ENCODE results near the gene NFKB1.

NFKB1 gene, protein sequence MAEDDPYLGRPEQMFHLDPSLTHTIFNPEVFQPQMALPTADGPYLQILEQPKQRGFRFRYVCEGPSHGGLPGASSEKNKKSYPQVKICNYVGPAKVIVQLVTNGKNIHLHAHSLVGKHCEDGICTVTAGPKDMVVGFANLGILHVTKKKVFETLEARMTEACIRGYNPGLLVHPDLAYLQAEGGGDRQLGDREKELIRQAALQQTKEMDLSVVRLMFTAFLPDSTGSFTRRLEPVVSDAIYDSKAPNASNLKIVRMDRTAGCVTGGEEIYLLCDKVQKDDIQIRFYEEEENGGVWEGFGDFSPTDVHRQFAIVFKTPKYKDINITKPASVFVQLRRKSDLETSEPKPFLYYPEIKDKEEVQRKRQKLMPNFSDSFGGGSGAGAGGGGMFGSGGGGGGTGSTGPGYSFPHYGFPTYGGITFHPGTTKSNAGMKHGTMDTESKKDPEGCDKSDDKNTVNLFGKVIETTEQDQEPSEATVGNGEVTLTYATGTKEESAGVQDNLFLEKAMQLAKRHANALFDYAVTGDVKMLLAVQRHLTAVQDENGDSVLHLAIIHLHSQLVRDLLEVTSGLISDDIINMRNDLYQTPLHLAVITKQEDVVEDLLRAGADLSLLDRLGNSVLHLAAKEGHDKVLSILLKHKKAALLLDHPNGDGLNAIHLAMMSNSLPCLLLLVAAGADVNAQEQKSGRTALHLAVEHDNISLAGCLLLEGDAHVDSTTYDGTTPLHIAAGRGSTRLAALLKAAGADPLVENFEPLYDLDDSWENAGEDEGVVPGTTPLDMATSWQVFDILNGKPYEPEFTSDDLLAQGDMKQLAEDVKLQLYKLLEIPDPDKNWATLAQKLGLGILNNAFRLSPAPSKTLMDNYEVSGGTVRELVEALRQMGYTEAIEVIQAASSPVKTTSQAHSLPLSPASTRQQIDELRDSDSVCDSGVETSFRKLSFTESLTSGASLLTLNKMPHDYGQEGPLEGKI

DNA sequence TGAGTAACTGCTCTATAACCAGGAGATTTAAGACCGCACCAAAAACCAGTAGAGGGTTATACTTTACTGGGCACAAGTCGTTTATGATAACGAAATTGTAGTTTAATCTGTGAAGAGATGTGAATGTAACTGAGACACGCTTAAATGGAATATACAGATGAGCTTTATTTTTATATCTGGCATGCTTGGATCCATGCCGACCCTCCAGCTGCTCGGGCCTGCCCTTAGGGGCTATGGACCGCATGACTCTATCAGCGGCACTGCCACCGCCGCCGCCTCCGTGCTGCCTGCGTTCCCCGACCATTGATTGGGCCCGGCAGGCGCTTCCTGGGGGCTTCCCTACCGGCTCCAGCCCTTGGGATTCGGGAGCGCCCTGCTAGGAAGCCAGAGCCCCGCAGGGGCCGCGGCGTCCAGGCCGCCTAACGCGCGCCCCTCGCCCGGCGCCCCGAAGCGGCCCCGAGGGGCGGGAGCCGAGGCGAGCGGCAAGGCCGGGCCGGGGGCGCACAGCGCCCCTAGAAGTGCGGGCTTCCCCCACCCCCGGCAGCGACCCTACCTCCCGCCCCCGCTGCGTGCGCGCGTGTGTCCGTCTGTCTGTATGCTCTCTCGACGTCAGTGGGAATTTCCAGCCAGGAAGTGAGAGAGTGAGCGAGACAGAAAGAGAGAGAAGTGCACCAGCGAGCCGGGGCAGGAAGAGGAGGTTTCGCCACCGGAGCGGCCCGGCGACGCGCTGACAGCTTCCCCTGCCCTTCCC is at the start of gene NFKB1:
Gene NFKB1 (plus strand): TSS at position 664 of the 751 bp plus-strand sequence. CDS start 24,160 bp downstream, outside the sequence.
- H3K79me2 ChIP-seq (ENCODE audit: insufficient read depth, low read depth) = peaks cover 36% of the 10 kb centered on the region
- peak within 1 kb of the TSS; percentile 94 for H3K27ac ChIP-seq

DNA sequence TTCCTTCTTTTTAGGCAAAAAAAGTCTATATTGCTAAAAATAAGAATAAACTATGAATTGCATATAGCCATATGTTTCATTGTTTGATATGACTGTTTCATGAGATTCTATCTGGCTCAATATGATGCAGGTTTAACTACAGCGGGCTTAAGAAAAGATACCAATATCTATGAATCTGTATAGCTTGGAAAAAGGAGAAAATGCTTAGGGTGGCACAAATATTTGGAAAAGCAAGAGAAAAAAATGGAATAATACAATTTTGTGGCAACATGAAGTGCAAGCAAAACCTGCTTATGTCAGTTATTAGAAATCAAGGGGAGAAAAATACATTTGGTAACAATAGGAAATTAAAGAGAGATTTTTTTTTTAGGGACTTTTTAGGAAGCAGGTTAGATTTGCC is 48.3 kb upstream of the NFKB1 start:
- Histone ChIP-seq H3K4me3 (IDR thresholded peaks at IDR 0.05; ENCODE audit: insufficient read depth, low read depth, low read length) (no peak overlapping the region), H4K20me1 (ENCODE audit: insufficient read depth) (no peaks in the 10 kb centered on the region), H3K27me3 (ENCODE audit: insufficient read depth, low read depth) (no peaks in the 10 kb centered on the region), H3K4me2 (no peak overlapping the region; the same call in 1 of the 2 replicates), H3K36me3 (ENCODE audit: insufficient read depth) (no peaks in the 10 kb centered on the region), H3K27ac (no peak overlapping the region), H3K79me2 (ENCODE audit: insufficient read depth, low read depth) (no peaks in the 10 kb centered on the region), H3K9ac (no peak overlapping the region), H3K4me1 (ENCODE audit: low read depth, poor library complexity, severe bottlenecking) (no peaks in the 10 kb centered on the region), H2AFZ (ENCODE audit: low read depth) (no peak overlapping the region)
- TF ChIP-seq, protein P1, sequence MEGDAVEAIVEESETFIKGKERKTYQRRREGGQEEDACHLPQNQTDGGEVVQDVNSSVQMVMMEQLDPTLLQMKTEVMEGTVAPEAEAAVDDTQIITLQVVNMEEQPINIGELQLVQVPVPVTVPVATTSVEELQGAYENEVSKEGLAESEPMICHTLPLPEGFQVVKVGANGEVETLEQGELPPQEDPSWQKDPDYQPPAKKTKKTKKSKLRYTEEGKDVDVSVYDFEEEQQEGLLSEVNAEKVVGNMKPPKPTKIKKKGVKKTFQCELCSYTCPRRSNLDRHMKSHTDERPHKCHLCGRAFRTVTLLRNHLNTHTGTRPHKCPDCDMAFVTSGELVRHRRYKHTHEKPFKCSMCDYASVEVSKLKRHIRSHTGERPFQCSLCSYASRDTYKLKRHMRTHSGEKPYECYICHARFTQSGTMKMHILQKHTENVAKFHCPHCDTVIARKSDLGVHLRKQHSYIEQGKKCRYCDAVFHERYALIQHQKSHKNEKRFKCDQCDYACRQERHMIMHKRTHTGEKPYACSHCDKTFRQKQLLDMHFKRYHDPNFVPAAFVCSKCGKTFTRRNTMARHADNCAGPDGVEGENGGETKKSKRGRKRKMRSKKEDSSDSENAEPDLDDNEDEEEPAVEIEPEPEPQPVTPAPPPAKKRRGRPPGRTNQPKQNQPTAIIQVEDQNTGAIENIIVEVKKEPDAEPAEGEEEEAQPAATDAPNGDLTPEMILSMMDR (conservative IDR thresholded peaks at IDR 0.05; ENCODE audit: low read depth, low read length) = no peak

More for the DNA sequence above, at the start of gene NFKB1:
- Histone ChIP-seq H3K9ac (peak within 1 kb of the TSS; percentile 97), H3K4me3 (IDR thresholded peaks at IDR 0.05; ENCODE audit: insufficient read depth, low read depth, low read length) (no peak within 1 kb of the TSS), H4K20me1 (ENCODE audit: insufficient read depth) (no peaks in the 10 kb centered on the region), H3K4me2 (peak within 1 kb of the TSS; percentile 52), H3K36me3 (ENCODE audit: insufficient read depth) (no peaks in the 10 kb centered on the region), H3K27me3 (ENCODE audit: insufficient read depth, low read depth) (no peaks in the 10 kb centered on the region), H2AFZ (ENCODE audit: low read depth) (peak within 1 kb of the TSS; percentile 70), H3K4me1 (ENCODE audit: low read depth, poor library complexity, severe bottlenecking) (peaks cover 35% of the 10 kb centered on the region)
- TF ChIP-seq, protein P1 (conservative IDR thresholded peaks at IDR 0.05; ENCODE audit: low read depth, low read length) = no peak

DNA sequence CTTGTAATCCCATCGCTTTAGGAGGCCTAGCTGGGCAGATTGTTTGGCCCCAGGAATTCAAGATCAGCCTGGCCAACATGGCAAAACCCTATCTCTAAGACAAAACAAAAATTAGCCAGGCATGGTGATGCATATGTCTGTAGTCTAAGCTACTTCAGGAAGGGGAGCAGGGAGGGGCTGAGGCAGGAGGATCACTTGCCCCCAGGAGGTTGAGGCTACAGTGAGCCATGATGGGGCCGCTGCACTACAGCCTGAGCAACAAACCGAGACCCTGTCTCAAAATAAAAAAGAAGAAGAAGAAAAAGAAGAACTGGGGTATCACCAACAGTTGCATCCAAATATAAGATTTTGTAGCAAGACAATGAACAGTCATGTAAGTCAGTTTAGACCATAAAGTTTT is 47.3 kb upstream of the NFKB1 start:
- Histone ChIP-seq H3K27ac (no peak overlapping the region), H2AFZ (ENCODE audit: low read depth) (no peak overlapping the region), H3K4me2 (no peak overlapping the region), H3K79me2 (ENCODE audit: insufficient read depth, low read depth) (no peaks in the 10 kb centered on the region), H4K20me1 (ENCODE audit: insufficient read depth) (no peaks in the 10 kb centered on the region), H3K4me3 (IDR thresholded peaks at IDR 0.05; ENCODE audit: insufficient read depth, low read depth, low read length) (no peak overlapping the region), H3K27me3 (ENCODE audit: insufficient read depth, low read depth) (no peaks in the 10 kb centered on the region), H3K4me1 (ENCODE audit: low read depth, poor library complexity, severe bottlenecking) (no peaks in the 10 kb centered on the region), H3K9ac (no peak overlapping the region), H3K36me3 (ENCODE audit: insufficient read depth) (no peaks in the 10 kb centered on the region)
- TF ChIP-seq, protein P1 (conservative IDR thresholded peaks at IDR 0.05; ENCODE audit: low read depth, low read length) = no peak

DNA sequence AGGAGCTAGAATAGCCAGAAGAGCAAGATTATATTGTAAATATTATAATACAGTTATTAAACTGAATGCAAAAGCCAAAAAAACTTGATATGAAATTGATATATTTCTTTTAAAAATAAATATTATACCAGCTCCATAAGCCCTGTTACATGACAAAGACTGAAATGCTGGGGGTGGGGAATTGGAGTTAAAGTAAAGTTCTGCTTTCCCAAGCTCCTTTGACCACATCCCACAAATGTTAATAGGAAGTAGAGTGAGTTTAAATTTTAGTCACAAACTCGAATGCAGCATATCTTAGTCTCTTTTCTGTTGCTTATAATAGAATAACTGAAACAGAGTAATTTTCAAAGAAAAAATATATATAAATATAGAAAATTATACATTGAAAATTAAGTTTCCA is 46.9 kb upstream of the NFKB1 start:
- Histone ChIP-seq H3K79me2 (ENCODE audit: insufficient read depth, low read depth) (no peaks in the 10 kb centered on the region), H2AFZ (ENCODE audit: low read depth) (no peak overlapping the region), H3K36me3 (ENCODE audit: insufficient read depth) (no peaks in the 10 kb centered on the region), H3K27me3 (ENCODE audit: insufficient read depth, low read depth) (no peaks in the 10 kb centered on the region), H3K4me3 (IDR thresholded peaks at IDR 0.05; ENCODE audit: insufficient read depth, low read depth, low read length) (no peak overlapping the region), H3K4me1 (ENCODE audit: low read depth, poor library complexity, severe bottlenecking) (no peaks in the 10 kb centered on the region), H4K20me1 (ENCODE audit: insufficient read depth) (no peaks in the 10 kb centered on the region), H3K27ac (no peak overlapping the region), H3K9ac (no peak overlapping the region), H3K4me2 (no peak overlapping the region)
- TF ChIP-seq, protein P1 (conservative IDR thresholded peaks at IDR 0.05; ENCODE audit: low read depth, low read length) = no peak

Data from KMS-11 (cell line).